NCI-H774 (cell line): ENCODE data around the gene CEP97.
"Not testable (repeated sequence)": the region's sequence is repeated elsewhere in the genome, so short reads cannot be mapped to it uniquely, and the experiment has no call there.

Experiments
- DNase-seq: peaks from one replicate; lab custom pipeline; 2025; lab: John Stamatoyannopoulos, UW

The CEP97 gene

DNA sequence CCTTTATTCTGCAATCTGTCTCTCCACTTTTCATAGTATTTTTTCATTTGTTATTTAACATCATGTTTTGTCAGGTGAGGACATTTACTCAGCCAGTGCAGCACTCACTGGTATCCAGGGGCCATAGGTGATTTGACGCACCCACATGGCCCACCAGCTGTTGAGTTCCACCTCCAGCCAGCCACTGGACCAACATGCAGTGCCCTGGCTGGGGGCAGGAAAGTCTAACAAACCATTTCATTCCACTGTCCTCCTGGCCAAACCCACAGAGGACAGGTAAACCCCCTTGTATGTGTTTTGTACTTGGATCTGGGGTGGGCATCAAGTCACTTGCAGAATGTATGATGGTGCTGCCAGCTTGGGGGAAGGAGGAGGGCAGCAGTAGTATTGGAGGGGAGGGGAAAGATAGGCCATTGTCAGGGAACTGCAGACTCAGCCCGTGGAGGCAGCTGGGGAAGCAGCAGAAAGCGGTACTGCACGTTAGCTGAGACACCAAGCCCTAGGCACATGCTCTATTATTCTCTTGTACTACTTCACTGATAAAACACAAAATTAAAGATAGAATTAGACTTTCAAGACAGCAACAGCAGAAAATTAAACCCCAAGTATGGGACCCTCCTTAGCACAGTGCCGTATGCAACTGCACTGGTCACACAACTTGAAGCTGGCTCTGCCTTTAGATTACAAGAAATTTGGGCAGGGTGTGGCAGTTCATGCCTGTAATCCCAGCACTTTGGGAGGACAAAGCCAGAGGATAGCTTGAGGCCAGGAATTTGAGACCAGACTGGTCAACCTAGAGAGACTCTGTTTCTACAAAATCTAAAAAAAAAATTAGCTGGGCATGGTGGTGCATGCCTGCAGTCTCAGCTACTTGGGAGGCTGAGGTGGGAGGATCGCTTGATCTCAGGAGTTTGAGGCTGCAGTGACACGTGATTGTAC, 22.4 kb upstream of the CEP97 start:
- DNase-seq, result no peak

DNA sequence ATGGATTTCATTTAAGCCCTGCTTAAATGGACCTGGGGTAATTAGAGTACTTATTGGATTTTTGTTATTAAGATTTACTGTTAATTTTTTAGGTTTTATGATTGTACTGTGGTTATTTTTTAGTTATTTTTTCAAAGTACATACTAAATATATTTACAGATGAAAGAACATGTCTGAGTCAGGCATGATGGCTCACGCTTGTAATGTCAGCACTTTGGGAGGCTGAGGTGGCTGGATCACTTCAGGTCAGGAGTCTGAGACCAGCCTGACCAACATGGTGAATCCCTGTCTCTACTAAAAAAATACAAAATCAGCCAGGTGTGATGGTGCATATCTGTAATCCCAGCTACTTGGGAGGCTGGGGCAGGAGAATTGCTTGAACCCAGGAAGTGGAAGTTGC, 21.7 kb upstream of the CEP97 start:
- DNase-seq, result no peak

DNA sequence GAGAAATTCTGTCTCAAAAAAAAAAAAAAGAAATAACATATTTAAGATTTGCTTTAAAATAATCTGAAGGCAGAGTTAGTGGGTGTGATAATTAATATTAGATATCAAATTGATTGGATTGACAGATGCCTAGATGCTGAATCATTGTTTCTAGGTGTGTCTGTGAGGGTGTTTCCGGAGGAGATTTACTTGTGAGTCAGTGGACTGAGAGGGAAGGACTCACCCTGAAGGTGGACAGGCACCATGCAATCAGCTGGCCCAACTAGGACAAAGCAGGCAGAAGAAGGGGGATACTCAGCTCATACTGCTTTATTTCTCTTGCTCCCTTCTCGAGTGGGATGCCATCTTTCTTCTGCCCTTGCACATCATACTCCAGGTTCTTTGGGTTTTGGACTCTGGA, 21.2 kb upstream of the CEP97 start:
- no peak for DNase-seq

DNA sequence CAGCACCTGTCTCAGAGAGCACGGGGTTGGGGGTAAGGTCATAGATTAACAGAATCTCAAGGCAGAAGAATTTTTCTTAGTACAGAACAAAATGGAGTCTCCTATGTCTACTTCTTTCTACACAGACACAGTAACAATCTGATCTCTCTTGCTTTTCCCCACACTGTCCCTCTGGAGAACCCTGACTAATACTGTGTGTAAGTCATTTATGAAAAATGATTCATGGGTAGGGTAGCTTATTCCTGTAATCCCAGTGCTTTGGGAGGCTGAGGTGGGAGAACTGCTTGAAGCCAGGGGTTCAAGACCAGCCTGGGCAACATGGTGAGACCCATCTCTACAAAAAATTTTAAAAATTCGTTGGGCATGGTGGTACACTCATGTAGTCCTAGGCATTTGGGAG, 19.8 kb upstream of the CEP97 start:
- DNase-seq, result not testable (repeated sequence)

DNA sequence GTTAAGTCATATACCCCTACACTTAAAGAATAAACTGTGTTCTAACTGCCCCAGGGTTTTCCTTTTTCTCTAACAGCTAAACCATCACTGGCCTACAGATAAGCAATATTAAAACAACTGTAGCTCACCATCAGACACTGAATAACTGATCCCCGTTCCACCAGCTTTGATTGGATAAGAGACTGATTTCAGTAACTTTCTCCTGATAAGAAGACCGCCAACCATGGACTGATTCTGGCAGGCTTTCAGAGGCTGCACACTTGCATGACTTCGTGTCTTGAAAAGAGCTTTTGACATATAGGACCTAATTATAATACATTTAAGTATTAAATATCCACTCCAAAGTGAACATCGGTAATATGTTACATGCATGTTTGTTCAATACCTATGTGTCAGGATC, 15.3 kb upstream of the CEP97 start:
- no peak for DNase-seq

DNA sequence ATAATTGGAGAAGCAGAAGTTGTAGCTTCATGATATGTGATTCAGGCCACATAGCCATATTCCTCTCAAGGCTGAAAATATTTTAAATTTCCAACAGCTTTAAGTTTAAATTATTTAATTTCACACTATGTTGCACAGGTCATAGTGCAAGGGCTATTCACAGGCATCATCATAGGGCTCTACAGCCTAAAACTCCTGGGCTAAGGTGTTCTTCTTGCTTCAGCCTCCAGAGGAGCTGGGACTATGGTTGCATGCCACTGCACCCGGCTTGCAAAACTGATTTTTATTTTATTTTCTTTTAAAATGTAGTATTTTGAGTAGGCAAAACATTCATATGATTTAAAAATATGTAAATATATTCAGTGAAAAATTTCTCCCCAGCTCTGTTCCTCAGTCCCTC, 6.0 kb upstream of the CEP97 start:
- DNase-seq, result no peak

DNA sequence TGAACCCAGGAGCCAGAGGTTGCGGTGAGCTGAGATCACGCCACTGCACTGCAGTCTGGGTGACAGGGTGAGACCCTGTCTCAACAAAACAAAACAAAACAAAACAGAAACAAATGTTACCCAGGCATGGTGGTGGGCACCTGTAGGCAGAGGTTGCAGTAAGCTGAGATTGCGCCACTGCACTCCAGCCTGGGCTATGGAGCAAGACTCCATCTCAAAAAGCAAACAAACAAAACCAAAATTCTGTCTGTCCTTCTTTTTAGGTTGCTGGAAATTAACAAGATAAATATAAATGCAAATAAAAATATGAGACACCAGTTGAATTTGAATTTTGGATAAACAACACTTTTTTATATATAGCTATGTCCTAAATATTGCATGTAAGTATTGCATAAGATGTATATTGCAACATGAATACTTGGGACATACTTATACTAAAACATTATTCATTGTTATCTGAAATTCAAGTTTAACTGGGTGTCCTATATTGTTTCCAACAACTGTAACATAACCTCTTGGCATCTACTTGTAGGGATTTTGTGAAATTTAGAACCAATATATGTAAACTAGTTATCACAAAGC, 4.7 kb upstream of the CEP97 start:
- DNase-seq, result no peak

DNA sequence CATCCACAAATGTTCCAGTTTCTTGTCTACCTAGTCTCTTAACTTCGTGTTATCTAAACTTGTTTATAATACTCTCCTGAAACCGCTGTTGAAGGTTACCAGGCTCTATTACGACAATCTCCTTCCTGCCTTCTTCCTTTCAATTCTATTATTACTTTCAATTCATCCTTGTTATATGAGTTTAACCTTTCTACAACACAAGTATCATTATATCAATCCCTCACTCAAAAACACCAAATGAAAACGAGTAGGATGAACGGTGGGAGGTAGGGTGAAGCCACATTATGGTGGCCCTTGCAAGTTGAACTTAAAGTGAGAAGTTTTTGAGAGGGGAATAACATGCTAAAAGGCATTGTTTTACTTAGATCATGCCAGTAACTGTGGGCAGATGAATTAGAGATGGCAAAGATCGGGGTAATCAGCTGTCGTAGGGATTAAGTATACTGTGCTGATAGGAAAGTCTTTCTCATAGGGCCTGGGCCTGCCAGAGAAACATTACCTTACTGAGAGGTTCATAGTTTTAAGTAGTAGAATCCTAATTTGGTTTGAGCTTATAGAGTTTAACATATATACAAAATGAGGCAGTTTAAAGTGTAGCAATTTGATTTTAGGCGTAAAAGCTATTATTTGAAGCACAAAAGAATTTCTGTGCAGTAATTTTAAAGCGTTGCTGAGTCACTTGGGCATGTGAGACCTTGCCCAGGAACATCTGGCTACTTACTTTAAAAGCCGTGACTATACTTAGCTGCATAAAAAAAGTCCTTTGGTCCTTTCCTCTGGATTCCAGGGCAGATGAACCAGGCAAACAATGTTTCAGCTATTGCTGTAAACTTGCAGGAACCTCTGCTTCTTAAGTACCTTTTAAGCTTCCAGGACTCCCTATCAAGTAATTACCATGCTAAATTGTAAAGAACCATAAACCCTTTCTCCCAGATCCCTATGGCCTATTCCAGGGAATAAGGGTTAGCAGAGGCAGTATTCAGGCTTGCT, 3.3 kb upstream of the CEP97 start:
- no peak for DNase-seq

DNA sequence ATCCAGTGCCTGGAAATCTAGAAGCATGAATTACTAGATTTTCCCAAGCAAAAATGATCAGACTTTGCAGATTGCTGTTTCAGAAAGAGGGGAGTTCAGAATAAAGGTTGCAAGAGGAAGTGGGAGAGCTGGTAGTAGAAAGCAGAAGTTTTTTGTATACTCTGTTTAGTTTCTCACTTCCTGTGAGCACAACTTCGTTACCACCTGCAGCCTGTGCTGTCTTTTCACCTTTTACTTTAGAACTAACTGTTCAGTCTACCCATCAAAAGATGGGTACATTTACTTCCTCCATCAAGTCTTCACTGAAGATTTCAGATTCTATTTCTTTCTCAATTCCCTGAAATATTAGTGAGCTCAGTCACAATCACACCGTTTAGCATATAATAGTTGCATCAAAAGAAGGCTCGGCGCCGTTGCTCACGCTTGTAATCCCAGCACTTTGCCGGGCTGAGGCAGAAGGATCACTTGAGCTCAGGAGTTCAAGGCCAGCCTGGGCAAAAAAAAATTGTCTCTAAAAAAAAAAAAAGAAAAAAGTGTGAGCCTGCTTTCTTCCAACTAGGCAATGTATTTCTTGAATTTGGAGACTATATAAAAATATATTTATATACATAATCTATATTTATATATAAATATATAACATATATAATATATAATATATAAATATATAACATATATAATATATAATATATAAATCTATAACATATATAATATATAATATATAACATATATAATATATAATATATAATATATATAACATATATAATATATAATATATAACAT, 1.8 kb upstream of the CEP97 start:
- no peak for DNase-seq

DNA sequence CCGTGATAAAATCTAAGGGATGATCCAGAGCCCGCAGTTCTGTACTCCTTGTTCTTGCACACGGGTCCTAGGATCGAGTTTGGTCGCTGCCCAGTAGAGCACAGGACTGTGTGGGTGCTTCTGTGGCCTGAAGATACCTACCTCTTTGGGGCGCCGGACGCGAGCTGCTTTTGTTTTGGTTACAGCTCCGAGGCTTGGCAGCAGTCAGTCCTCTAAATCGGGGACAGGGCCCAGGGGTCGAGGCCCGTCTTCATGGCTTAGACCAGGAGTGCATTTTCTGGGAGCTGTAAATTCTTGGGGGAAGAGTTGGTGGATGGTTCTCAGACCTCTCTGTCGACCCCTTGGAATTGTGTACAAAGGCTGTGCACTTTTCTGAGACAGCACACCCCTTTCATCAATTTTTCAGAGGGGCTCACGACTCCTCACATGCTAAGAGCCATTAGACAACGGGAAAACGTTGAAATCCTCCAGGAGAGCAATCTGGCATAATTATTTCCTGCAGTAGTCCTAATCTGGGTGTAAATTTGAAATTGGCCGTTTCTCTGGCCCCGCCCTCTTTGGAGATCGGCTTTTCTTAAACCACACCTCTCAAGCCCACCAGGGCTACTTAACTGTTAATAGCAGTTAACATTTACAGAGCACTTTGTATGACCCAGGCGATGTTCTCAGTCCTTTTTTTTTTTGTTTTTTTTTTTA, 928 bp downstream of the CEP97 start:
- no peak for DNase-seq

DNA sequence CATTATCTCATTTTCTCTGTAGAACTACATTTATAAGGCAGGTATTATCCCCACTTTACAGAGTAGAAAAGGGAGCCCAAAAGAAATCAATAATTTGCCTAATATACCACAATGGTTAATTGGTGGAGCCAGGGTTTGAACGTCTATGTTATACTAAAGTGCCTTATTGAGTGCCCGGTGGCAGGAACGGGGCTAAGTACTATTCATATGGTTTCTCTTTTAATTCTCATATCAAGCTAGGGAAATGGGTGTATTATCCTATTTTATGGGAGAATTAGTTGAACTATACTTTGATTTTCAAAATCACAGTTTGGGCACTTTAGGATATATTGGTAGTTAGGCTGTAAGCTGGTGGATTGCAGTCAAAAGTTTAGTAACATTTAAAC, 1.5 kb downstream of the CEP97 start:
- no peak for DNase-seq

DNA sequence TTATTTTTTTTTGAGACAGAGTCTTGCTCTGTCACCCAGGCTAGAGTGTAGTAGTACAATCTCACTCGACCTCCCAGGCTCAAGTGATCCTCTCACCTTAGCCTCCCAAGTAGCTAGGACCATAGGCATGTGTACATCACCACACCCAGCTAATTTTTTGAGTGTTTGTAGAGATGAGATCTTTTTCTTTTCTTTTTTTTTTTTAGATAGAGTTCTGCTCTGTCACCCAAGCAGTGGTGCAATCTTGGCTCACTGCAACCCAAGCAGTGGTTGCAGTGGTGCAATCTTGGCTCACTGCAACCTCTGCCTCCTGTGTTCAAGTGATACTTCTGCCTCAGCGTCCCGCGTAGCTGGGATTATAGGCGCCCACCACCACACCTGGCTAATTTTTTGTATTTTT, 5.2 kb downstream of the CEP97 start:
- no peak for DNase-seq

DNA sequence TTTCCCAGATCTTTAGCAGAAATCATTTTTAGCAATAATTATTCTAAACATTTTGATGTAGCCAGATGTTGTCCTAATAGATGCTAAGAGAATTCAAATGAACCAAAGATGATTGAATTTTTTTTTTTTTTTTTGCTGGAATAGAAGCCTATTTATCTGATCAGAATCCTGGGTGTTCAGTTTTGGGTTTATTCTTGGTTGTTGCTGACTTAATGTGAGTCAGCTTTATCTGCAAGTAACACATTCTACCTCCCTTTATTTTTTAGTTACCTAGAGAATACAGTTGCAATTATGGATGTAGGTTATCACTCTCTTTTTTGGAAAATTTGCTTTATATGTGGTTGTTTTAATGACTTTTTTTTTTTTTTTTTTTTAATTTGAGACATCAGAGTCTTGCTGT, 6.4 kb downstream of the CEP97 start:
- DNase-seq, result no peak

DNA sequence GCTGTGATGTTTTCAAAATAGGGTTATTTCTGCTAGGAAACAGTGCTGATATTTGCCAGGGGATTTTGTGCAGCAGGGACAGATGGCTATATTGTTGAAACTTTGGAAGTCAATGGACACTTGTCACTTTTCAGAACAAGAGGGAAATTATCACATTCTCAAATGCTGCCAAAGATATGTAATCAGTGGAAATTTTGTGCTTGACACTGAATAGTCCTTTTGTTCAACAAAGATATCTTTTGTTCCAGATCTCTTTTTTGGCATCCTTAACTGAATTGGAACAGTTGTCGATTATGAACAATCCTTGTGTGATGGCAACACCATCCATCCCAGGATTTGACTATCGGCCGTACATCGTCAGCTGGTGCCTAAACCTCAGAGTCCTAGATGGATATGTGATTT, 7.8 kb downstream of the CEP97 start:
- DNase-seq, result no peak

DNA sequence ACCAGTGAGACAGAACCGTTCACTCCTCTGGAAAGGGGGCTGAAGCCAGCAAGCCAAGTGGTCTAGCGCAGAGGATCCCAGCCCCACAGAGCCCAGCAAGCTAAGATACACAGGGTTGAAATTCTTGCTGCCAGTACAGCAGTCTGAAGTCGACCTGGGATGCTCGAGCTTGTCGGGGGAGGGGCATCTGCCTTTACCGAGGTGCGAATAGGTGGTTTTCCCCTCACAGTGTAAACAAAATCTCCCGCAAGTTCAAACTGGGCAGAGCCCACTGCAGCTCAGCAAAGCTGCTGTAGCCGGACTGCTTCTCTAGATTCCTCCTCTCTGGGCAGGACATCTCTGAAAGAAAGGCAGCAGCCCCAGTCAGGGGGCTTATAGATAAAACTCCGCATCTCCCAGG, 11.4 kb downstream of the CEP97 start:
- DNase-seq, result no peak

DNA sequence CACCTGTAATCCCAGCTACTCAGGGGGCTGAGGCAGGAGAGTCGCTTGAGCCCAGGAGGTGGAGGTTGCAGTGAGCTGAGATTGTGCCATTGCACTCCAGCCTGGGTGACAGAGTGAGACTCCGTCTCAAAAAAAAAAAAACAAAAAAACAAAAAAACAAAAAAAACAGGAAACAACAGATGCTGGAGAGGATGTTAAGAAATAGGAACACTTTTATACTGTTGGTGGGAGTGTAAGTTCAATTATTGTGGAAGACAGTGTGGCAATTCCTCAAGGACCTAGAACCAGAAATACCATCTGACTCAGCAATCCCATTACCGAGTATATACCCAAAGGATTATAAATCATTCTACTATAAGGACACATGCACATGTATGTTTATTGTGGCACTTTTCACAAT, 17.5 kb downstream of the CEP97 start:
- not testable (repeated sequence) for DNase-seq

DNA sequence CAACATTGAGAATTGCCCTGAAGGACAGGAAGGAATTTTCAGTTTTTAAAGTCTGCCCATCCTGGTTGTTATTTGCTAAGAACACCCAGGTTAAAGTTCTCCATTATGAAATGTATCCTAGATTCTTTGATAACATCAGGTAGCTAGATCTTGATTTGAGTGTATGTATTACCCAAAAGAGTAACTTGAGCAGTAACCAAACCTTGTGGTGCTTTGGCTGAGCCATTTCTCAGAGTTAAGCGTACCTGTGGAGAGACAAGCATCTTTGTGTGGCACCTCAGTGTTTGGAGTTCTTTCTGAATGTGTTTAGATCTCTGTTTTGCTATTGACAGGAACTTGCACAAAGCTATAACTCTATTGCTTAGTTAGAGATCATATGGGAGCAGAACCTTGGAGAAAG, 20.4 kb downstream of the CEP97 start:
- DNase-seq, result no peak

DNA sequence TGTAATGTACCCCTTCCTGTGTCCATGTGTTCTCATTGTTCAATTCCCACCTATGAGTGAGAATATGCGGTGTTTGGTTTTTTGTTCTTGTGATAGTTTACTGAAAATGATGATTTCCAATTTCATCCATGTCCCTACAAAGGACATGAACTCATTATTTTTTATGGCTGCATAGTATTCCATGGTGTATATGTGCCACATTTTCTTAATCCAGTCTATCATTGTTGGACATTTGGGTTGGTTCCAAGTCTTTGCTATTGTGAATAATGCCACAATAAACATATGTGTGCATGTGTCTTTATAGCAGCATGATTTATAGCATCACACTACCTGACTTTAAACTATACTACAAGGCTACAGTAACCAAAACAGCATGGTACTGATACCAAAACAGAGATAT, 21.5 kb downstream of the CEP97 start:
- DNase-seq, result not testable (repeated sequence)

DNA sequence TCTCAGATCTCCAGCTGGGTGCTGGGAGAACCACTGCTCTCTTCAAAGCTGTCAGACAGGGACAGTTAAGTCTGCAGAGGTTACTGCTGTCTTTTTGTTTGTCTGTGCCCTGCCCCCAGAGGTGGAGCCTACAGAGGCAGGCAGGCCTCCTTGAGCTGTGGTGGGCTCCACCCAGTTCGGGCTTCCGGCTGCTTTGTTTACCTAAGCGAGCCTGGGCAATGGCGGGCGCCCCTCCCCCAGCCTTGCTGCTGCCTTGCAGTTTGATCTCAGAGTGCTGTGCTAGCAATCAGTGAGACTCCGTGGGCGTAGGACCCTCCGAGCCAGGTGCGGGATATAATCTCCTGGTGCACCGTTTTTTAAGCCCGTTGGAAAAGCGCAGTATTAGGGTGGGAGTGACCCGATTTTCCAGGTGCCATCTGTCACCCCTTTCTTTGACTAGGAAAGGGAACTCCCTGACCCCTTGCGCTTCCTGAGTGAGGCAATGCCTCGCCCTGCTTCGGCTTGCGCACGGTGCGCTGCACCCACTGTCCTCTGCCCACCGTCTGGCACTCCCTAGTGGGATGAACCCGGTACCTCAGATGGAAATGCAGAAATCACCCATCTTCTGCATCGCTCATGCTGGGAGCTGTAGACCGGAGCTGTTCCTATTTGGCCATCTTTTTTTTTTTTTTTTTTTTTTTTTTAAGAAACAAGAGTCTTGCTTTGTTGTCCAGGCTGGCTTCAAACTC, 29.1 kb downstream of the CEP97 start:
- not testable (repeated sequence) for DNase-seq

DNA sequence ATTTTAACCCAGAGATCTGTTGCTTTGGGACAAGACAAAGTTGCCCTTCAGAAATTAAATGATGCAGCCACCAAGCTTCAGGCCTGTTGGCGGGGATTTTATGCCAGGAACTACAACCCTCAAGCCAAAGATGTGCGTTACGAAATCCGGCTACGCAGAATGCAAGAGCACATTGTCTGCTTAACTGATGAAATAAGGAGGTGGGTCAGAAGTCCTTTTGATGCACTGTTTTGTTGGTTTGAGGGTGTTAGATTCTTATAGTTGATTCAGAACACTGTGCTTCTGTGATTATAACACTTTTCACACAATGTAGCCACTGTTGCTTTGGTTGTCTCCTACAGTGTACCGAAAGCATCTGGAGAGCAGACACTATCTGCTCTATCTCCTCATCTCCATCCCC, 33.8 kb downstream of the CEP97 start:
- DNase-seq, result no peak
